K562 (cell line): ENCODE measurements around the gene FAM83E. TPM values are rescaled to one million over a fixed set of nuclear protein-coding genes. Genes with fewer than 3 reads are reported as not detected.

Experiments
- BRF1 ChIP-seq: IDR thresholded peaks from 3 replicates; pipeline ENCODE4 v1.6.1; 2011; ENCODE audit warnings: borderline replicate concordance, mild to moderate bottlenecking; ENCODE audit not compliant: insufficient read length; ENCODE audit errors: extremely low read depth
- HNRNPUL1 ChIP-seq: fragments of 200-400 bp; formaldehyde crosslinking; IDR thresholded peaks from 2 replicates; pipeline ENCODE4 v1.6.1; 2017; ENCODE audit warnings: low read length
- KHSRP ChIP-seq: fragments of 450-650 bp; IDR thresholded peaks from 2 replicates; pipeline ENCODE4 v1.6.1; 2017
- MYBL2 ChIP-seq, 2 experiments: fragments of 450-650 bp in 1 of 2; sonication (generic) in 1 of 2; formaldehyde crosslinking in 1 of 2; IDR thresholded peaks; 2 replicates each; pipeline versions ENCODE4 v1.6.1 to v1.8.1; 2017 to 2022; ENCODE audit warnings: borderline replicate concordance in 1 of 2, inconsistent platforms in 1 of 2, low read depth in 1 of 2, mild to moderate bottlenecking in 1 of 2, missing genetic modification reagents in 1 of 2, moderate library complexity in 1 of 2
- TBL1XR1 ChIP-seq, 2 experiments: IDR thresholded peaks; 2 replicates each; pipeline ENCODE4 v1.6.1; 2012; ENCODE audit warnings: improper control_type of control experiment in 2 of 2, low read length in 2 of 2, mild to moderate bottlenecking in 1 of 2
- ZNF253 ChIP-seq: fragments of 250-450 bp; sonication (Bioruptor Pico); conservative IDR thresholded peaks from 2 replicates; pipeline ENCODE4 v1.6.1; 2021; ENCODE audit warnings: mild to moderate bottlenecking
- polyA plus RNA-seq, 8 experiments: library from polyadenylated mRNA; depleted of rRNA in 4 of 8; stranded (reverse) in 5 of 8; unstranded in 3 of 8; fragments of >200 nt; fragmentation: Nextera tagmentation in 2 of 8; fragmentation: Illumina TruSeq in 1 of 8; extraction: Ambion mirVana in 2 of 8; extraction: Trizol in 1 of 8; gene quantifications; 2 replicates each; pipeline versions ENCODE4 v1.2.1 to v1.2.3, GENCODE V29; 2011 to 2014; ENCODE audit warnings: inconsistent platforms in 1 of 8, missing spikeins in 1 of 8
- total RNA-seq, 7 experiments: library from RNA; depleted of rRNA in 6 of 7; stranded (reverse); fragments of >200 nt in 6 of 7; fragmentation: Illumina TruSeq in 2 of 7; extraction: Trizol in 2 of 7; gene quantifications; 2 replicates each; pipeline versions ENCODE4 v1.2.1 to v1.2.3, GENCODE V29; 2011 to 2021; ENCODE audit warnings: low replicate concordance in 1 of 7
- TF ChIP-seq, protein P1 (sequence below): fragments of 450-650 bp; IDR thresholded peaks from 2 replicates; pipeline ENCODE4 v1.6.1; 2018; ENCODE audit not compliant: partially characterized antibody
- TF ChIP-seq, protein P2 (sequence below): fragments of 200-600 bp; sonication (generic); IDR thresholded peaks from one replicate; pipeline ENCODE4 v1.6.1; 2012; ENCODE audit warnings: mild to moderate bottlenecking, low read depth, low read length, inconsistent platforms
- TF ChIP-seq, protein P3 (sequence below), 2 experiments: fragments of 450-650 bp; conservative IDR thresholded peaks; 2 replicates each; pipeline ENCODE4 v1.6.1; 2017; ENCODE audit warnings: mild to moderate bottlenecking in 2 of 2, moderate library complexity in 2 of 2

The FAM83E gene
- total and polyA plus RNA-seq, 9 of the 15 experiments (the other 6 are each of a cell fraction or from before 2014, with no cell fraction given) = 0.15 to 0.87 (median 0.29) TPM; not detected in 4

DNA sequence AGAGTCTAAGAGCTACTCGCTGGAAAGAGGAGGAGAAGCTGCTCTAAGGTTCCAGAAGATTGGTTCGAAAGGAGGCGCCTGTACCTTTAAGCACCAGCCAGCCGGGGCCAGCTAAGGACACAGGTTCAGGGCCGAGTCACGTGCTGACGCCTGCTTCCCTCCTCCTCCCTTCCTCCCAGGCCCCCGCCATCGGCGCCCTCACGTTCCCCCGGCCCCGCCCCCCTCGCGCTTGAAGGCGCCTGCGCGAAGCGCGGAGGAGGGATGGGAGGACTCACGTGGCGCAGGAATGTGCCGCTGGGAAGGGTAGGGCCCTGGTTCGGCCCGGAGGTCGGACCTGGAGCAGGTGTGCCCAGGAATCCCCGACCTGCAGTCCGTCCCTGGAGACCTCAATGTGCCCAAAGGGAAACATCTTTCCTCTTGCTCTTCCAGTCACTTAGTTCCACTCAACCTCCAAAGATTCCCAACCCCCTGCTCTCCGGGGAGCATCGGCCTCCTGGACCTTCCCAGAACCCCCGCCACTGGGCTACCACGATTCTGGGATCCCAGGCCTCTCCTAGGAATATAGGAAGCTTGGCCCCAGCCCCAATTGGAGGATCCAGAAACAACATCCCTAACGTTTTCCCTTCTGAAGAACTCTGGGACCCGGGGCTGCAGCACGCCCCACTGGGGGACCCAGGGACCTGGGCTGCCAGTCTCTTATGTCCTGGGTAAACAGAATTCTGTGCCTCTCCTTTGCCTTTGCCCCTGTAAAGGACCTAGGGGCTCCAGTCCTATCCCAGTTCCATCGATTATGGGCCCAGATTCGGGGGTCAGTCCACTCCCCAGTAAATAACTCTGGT lies 19.8 kb upstream of the FAM83E start (continued):
- TF ChIP-seq, protein P1, sequence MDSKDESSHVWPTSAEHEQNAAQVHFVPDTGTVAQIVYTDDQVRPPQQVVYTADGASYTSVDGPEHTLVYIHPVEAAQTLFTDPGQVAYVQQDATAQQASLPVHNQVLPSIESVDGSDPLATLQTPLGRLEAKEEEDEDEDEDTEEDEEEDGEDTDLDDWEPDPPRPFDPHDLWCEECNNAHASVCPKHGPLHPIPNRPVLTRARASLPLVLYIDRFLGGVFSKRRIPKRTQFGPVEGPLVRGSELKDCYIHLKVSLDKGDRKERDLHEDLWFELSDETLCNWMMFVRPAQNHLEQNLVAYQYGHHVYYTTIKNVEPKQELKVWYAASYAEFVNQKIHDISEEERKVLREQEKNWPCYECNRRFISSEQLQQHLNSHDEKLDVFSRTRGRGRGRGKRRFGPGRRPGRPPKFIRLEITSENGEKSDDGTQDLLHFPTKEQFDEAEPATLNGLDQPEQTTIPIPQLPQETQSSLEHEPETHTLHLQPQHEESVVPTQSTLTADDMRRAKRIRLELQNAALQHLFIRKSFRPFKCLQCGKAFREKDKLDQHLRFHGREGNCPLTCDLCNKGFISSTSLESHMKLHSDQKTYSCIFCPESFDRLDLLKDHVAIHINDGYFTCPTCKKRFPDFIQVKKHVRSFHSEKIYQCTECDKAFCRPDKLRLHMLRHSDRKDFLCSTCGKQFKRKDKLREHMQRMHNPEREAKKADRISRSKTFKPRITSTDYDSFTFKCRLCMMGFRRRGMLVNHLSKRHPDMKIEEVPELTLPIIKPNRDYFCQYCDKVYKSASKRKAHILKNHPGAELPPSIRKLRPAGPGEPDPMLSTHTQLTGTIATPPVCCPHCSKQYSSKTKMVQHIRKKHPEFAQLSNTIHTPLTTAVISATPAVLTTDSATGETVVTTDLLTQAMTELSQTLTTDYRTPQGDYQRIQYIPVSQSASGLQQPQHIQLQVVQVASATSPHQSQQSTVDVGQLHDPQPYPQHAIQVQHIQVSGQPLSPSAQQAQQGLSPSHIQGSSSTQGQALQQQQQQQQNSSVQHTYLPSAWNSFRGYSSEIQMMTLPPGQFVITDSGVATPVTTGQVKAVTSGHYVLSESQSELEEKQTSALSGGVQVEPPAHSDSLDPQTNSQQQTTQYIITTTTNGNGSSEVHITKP = peak; percentile 87
- no peak for TF ChIP-seq HNRNPUL1
- TF ChIP-seq TBL1XR1 (IDR thresholded peaks at IDR 0.05; ENCODE audit: low read length in 2 of 2) = peak in 1 of 2 experiments; percentile 70; a peak in 2 of 4 replicates
- TF ChIP-seq ZNF253 (CRISPR knock-in tag) = no peak
- TF ChIP-seq, protein P2, sequence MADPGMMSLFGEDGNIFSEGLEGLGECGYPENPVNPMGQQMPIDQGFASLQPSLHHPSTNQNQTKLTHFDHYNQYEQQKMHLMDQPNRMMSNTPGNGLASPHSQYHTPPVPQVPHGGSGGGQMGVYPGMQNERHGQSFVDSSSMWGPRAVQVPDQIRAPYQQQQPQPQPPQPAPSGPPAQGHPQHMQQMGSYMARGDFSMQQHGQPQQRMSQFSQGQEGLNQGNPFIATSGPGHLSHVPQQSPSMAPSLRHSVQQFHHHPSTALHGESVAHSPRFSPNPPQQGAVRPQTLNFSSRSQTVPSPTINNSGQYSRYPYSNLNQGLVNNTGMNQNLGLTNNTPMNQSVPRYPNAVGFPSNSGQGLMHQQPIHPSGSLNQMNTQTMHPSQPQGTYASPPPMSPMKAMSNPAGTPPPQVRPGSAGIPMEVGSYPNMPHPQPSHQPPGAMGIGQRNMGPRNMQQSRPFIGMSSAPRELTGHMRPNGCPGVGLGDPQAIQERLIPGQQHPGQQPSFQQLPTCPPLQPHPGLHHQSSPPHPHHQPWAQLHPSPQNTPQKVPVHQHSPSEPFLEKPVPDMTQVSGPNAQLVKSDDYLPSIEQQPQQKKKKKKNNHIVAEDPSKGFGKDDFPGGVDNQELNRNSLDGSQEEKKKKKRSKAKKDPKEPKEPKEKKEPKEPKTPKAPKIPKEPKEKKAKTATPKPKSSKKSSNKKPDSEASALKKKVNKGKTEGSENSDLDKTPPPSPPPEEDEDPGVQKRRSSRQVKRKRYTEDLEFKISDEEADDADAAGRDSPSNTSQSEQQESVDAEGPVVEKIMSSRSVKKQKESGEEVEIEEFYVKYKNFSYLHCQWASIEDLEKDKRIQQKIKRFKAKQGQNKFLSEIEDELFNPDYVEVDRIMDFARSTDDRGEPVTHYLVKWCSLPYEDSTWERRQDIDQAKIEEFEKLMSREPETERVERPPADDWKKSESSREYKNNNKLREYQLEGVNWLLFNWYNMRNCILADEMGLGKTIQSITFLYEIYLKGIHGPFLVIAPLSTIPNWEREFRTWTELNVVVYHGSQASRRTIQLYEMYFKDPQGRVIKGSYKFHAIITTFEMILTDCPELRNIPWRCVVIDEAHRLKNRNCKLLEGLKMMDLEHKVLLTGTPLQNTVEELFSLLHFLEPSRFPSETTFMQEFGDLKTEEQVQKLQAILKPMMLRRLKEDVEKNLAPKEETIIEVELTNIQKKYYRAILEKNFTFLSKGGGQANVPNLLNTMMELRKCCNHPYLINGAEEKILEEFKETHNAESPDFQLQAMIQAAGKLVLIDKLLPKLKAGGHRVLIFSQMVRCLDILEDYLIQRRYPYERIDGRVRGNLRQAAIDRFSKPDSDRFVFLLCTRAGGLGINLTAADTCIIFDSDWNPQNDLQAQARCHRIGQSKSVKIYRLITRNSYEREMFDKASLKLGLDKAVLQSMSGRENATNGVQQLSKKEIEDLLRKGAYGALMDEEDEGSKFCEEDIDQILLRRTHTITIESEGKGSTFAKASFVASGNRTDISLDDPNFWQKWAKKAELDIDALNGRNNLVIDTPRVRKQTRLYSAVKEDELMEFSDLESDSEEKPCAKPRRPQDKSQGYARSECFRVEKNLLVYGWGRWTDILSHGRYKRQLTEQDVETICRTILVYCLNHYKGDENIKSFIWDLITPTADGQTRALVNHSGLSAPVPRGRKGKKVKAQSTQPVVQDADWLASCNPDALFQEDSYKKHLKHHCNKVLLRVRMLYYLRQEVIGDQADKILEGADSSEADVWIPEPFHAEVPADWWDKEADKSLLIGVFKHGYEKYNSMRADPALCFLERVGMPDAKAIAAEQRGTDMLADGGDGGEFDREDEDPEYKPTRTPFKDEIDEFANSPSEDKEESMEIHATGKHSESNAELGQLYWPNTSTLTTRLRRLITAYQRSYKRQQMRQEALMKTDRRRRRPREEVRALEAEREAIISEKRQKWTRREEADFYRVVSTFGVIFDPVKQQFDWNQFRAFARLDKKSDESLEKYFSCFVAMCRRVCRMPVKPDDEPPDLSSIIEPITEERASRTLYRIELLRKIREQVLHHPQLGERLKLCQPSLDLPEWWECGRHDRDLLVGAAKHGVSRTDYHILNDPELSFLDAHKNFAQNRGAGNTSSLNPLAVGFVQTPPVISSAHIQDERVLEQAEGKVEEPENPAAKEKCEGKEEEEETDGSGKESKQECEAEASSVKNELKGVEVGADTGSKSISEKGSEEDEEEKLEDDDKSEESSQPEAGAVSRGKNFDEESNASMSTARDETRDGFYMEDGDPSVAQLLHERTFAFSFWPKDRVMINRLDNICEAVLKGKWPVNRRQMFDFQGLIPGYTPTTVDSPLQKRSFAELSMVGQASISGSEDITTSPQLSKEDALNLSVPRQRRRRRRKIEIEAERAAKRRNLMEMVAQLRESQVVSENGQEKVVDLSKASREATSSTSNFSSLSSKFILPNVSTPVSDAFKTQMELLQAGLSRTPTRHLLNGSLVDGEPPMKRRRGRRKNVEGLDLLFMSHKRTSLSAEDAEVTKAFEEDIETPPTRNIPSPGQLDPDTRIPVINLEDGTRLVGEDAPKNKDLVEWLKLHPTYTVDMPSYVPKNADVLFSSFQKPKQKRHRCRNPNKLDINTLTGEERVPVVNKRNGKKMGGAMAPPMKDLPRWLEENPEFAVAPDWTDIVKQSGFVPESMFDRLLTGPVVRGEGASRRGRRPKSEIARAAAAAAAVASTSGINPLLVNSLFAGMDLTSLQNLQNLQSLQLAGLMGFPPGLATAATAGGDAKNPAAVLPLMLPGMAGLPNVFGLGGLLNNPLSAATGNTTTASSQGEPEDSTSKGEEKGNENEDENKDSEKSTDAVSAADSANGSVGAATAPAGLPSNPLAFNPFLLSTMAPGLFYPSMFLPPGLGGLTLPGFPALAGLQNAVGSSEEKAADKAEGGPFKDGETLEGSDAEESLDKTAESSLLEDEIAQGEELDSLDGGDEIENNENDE = no peak
- no peak for TF ChIP-seq KHSRP
- no peak for TF ChIP-seq MYBL2 (IDR thresholded peaks at IDR 0.05; ENCODE audit: low read depth)
- TF ChIP-seq MYBL2 (CRISPR knock-in tag; IDR thresholded peaks at IDR 0.05; ENCODE audit: borderline replicate concordance) = no peak
- TF ChIP-seq, protein P3, sequence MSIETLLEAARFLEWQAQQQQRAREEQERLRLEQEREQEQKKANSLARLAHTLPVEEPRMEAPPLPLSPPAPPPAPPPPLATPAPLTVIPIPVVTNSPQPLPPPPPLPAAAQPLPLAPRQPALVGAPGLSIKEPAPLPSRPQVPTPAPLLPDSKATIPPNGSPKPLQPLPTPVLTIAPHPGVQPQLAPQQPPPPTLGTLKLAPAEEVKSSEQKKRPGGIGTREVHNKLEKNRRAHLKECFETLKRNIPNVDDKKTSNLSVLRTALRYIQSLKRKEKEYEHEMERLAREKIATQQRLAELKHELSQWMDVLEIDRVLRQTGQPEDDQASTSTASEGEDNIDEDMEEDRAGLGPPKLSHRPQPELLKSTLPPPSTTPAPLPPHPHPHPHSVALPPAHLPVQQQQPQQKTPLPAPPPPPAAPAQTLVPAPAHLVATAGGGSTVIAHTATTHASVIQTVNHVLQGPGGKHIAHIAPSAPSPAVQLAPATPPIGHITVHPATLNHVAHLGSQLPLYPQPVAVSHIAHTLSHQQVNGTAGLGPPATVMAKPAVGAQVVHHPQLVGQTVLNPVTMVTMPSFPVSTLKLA (conservative IDR thresholded peaks at IDR 0.05) = peak; percentile 93 to 96
- no peak for TF ChIP-seq BRF1
